Activated gamma-delta T cell treated with Interleukin-2 at 50 U/mL for 16 hours (primary cell): Measurements from ENCODE around the gene SLC16A12.

Source experiments
- DNase-seq: peaks from one replicate; pipeline ENCODE4 v3.0.0-alpha.2; 2020

Gene SLC16A12

GRCh38 chr10:89505640-89506275, 29.6 kb downstream of the SLC16A12 start:
- DNase-seq = no peak

GRCh38 chr10:89504691-89505090, 30.7 kb downstream of the SLC16A12 start:
- DNase-seq = no peak

GRCh38 chr10:89503652-89504370, 31.6 kb downstream of the SLC16A12 start:
- DNase-seq = no peak

GRCh38 chr10:89503151-89503550, 32.2 kb downstream of the SLC16A12 start:
- no peak for DNase-seq

GRCh38 chr10:89502549-89502948, 32.8 kb downstream of the SLC16A12 start:
- DNase-seq = no peak

- DNase-seq = no peak
Observed at GRCh38 chr10:89494575-89494974, 40.8 kb downstream of the SLC16A12 start.

- no peak for DNase-seq
Observed at GRCh38 chr10:89494068-89494467, 41.3 kb downstream of the SLC16A12 start.

GRCh38 chr10:89491932-89492331, 43.5 kb downstream of the SLC16A12 start:
- no peak for DNase-seq

- DNase-seq = no peak
Observed at GRCh38 chr10:89490596-89491335, 44.6 kb downstream of the SLC16A12 start.

GRCh38 chr10:89482256-89482655, 53.1 kb downstream of the SLC16A12 start:
- no peak for DNase-seq

GRCh38 chr10:89481662-89482061, 53.7 kb downstream of the SLC16A12 start:
- DNase-seq = no peak

- DNase-seq = no peak
Observed at GRCh38 chr10:89479771-89480446, 55.5 kb downstream of the SLC16A12 start.

- DNase-seq = no peak
Observed at GRCh38 chr10:89478739-89479654, 56.4 kb downstream of the SLC16A12 start.

- DNase-seq = no peak
Observed at GRCh38 chr10:89478085-89478738, 57.2 kb downstream of the SLC16A12 start.

- DNase-seq = no peak
Observed at GRCh38 chr10:89476150-89476549, 59.2 kb downstream of the SLC16A12 start.

- no peak for DNase-seq
Observed at GRCh38 chr10:89475591-89475998, 59.8 kb downstream of the SLC16A12 start.

GRCh38 chr10:89475125-89475524, 60.3 kb downstream of the SLC16A12 start:
- no peak for DNase-seq

- DNase-seq = no peak
Observed at GRCh38 chr10:89474452-89474851, 60.9 kb downstream of the SLC16A12 start.

GRCh38 chr10:89471110-89471809, 64.1 kb downstream of the SLC16A12 start:
- no peak for DNase-seq

GRCh38 chr10:89470628-89471027, 64.8 kb downstream of the SLC16A12 start:
- DNase-seq = no peak

GRCh38 chr10:89469517-89469916, 65.9 kb downstream of the SLC16A12 start:
- no peak for DNase-seq
